HepG2 (cell line): ENCODE data around the gene TLDC2. TPM values are rescaled to one million over a fixed set of nuclear protein-coding genes. Genes with fewer than 3 reads are reported as not detected.

Experiments used
- MIXL1 ChIP-seq: IDR thresholded peaks from 2 replicates; pipeline ENCODE4 v1.6.1; 2016
- MTA1 ChIP-seq: sonication (generic); formaldehyde crosslinking; IDR thresholded peaks from 2 replicates; pipeline ENCODE4 v1.4.0; 2020; ENCODE audit warnings: missing genetic modification reagents, mild to moderate bottlenecking, borderline replicate concordance
- NR2F6 ChIP-seq, 2 experiments: IDR thresholded peaks; 2 replicates each; pipeline ENCODE4 v1.6.1; 2016; ENCODE audit warnings: antibody characterized with exemption in 1 of 2, mild to moderate bottlenecking in 1 of 2
- SNAPC5 ChIP-seq: sonication (generic); formaldehyde crosslinking; IDR thresholded peaks from 2 replicates; pipeline ENCODE4 v1.8.1; 2023; ENCODE audit warnings: mild to moderate bottlenecking, missing genetic modification reagents, borderline replicate concordance
- TEAD3 ChIP-seq: optimal IDR thresholded peaks from 2 replicates; pipeline ENCODE3; 2016; ENCODE audit warnings: borderline replicate concordance
- ZFP36L2 ChIP-seq: sonication (generic); formaldehyde crosslinking; IDR thresholded peaks from 2 replicates; pipeline ENCODE4 v1.4.0; 2020; ENCODE audit warnings: missing genetic modification reagents
- ZMAT3 ChIP-seq: sonication (generic); formaldehyde crosslinking; conservative IDR thresholded peaks from 2 replicates; pipeline ENCODE4 v1.7.0; 2021; ENCODE audit warnings: missing genetic modification reagents
- ZNF260 ChIP-seq: sonication (generic); formaldehyde crosslinking; IDR thresholded peaks from 2 replicates; pipeline ENCODE4 v1.4.0; 2020; ENCODE audit warnings: missing genetic modification reagents, low read depth, mild to moderate bottlenecking, borderline replicate concordance
- ZNF274 ChIP-seq: sonication (generic); formaldehyde crosslinking; IDR thresholded peaks from 2 replicates; pipeline ENCODE4 v1.5.1; 2020; ENCODE audit warnings: mild to moderate bottlenecking, missing genetic modification reagents
- ZNF318 ChIP-seq: sonication (generic); formaldehyde crosslinking; IDR thresholded peaks from 2 replicates; pipeline ENCODE4 v1.4.0; 2020; ENCODE audit warnings: mild to moderate bottlenecking, missing genetic modification reagents
- ZNF501 ChIP-seq: sonication (generic); formaldehyde crosslinking; IDR thresholded peaks from 2 replicates; pipeline ENCODE4 v1.5.1; 2020; ENCODE audit warnings: mild to moderate bottlenecking, moderate library complexity, missing genetic modification reagents
- ZNF510 ChIP-seq: sonication (generic); formaldehyde crosslinking; IDR thresholded peaks from 2 replicates; pipeline ENCODE4 v1.4.0; 2020; ENCODE audit warnings: low read depth, mild to moderate bottlenecking, missing genetic modification reagents
- ZNF546 ChIP-seq: sonication (generic); formaldehyde crosslinking; conservative IDR thresholded peaks from 2 replicates; pipeline ENCODE4 v1.8.1; 2023; ENCODE audit warnings: mild to moderate bottlenecking, missing genetic modification reagents
- ZNF83 ChIP-seq: sonication (generic); formaldehyde crosslinking; IDR thresholded peaks from 2 replicates; pipeline ENCODE4 v1.4.0; 2020; ENCODE audit warnings: missing genetic modification reagents, mild to moderate bottlenecking, borderline replicate concordance
- polyA plus RNA-seq, 8 experiments: library from polyadenylated mRNA; depleted of rRNA in 3 of 8; stranded (reverse) in 7 of 8; unstranded in 1 of 8; fragments of >200 nt; fragmentation: Illumina TruSeq in 4 of 8; extraction: Trizol in 4 of 8; gene quantifications; 2 replicates each; pipeline versions ENCODE4 v1.2.1 to v1.2.3, GENCODE V29; 2011 to 2016; ENCODE audit warnings: low read depth in 4 of 8, missing spikeins in 1 of 8, mixed read lengths in 1 of 8; ENCODE audit not compliant: insufficient read depth in 1 of 8
- total RNA-seq, 5 experiments: library from RNA; depleted of rRNA; stranded (reverse); fragments of >200 nt; fragmentation: Illumina TruSeq; extraction: Trizol; gene quantifications; 2 replicates each; pipeline ENCODE4 v1.2.3, GENCODE V29; 2016; ENCODE audit warnings: low read depth in 1 of 5
- TF ChIP-seq, protein P1 (sequence below): sonication (generic); formaldehyde crosslinking; IDR thresholded peaks from 2 replicates; pipeline ENCODE4 v1.4.0; 2020; ENCODE audit warnings: missing genetic modification reagents; ENCODE audit errors: not compliant biosample characterization
- TF ChIP-seq, protein P2 (sequence below): sonication (generic); formaldehyde crosslinking; IDR thresholded peaks from 2 replicates; pipeline ENCODE4 v1.4.0; 2020; ENCODE audit warnings: missing genetic modification reagents

TLDC2 gene
- total and polyA plus RNA-seq, 2 of the 13 experiments (the other 11 are each of a cell fraction or from before 2014, with no cell fraction given), result 1.5 to 1.6 TPM

DNA sequence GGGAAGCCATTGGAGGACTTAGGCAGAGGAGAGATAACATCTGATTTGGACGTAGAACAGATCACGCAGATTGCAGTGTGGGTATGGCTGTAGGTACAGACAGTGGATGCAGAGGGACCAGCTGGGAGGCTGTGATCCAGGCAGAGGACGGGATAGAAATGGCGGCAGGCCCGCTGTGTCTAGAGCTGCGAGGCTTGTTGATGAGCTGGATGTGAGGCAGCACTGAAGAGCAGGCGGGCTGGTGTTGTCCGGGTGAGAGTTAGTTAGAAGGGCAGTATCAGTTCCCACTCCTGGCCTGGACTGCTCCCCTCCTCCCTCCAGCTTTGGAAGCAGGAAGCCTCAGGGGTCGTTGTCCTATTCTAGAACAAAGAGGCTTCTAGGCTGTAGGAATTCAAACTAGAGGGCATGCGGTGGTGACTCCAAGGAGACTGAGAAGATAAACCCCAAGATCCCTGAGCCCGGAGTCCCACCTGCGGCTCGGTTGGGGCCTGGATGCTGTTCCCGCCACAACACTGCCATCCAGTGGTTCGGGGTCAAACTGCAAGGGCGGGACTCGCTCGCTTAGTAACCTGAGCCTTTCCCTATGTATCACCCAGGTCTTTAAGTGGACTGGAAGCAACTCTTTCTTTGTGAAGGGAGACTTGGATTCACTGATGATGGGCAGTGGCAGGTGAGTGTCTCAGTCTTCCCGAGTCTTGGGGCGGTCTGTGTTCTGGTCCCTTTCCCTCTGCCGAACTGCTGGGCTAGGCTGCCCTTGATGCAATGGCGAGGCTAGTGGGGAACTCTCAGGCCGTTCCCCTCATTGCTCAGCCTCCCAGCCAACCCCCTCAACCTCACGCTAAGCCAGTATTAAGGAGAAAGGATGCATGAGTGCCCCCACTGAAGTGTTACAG, 11.2 kb downstream of the TLDC2 start (continued):
- no peak; the same call in 1 of the 2 replicates for TF ChIP-seq ZNF318 (CRISPR knock-in tag)
- peak; percentile 28; the same call in 1 of the 2 replicates for TF ChIP-seq ZNF83 (CRISPR knock-in tag)
- TF ChIP-seq ZNF260, result 0 out of 2 replicates have a peak, but pooled peaks have one; percentile 57
- TF ChIP-seq MIXL1 (CRISPR knock-in tag), result peak; percentile 63; the same call in 1 of the 2 replicates
- TF ChIP-seq, protein P1, sequence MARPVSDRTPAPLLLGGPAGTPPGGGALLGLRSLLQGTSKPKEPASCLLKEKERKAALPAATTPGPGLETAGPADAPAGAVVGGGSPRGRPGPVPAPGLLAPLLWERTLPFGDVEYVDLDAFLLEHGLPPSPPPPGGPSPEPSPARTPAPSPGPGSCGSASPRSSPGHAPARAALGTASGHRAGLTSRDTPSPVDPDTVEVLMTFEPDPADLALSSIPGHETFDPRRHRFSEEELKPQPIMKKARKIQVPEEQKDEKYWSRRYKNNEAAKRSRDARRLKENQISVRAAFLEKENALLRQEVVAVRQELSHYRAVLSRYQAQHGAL, result no peak
- TF ChIP-seq ZFP36L2 (CRISPR knock-in tag), result no peak
- peak; percentile 71 for TF ChIP-seq TEAD3 (CRISPR knock-in tag)
- TF ChIP-seq ZNF274 (CRISPR knock-in tag), result peak; percentile 64; the same call in 1 of the 2 replicates
- TF ChIP-seq NR2F6 (IDR thresholded peaks at IDR 0.05), result no peak
- TF ChIP-seq NR2F6 (CRISPR knock-in tag; IDR thresholded peaks at IDR 0.05), result peak; percentile 44; the same call in 1 of the 2 replicates
- TF ChIP-seq ZNF510, result no peak
- no peak for TF ChIP-seq MTA1 (CRISPR knock-in tag)
- no peak for TF ChIP-seq ZNF546 (CRISPR knock-in tag)
- peak; percentile 28; the same call in 1 of the 2 replicates for TF ChIP-seq ZMAT3 (CRISPR knock-in tag)
- TF ChIP-seq, protein P2, sequence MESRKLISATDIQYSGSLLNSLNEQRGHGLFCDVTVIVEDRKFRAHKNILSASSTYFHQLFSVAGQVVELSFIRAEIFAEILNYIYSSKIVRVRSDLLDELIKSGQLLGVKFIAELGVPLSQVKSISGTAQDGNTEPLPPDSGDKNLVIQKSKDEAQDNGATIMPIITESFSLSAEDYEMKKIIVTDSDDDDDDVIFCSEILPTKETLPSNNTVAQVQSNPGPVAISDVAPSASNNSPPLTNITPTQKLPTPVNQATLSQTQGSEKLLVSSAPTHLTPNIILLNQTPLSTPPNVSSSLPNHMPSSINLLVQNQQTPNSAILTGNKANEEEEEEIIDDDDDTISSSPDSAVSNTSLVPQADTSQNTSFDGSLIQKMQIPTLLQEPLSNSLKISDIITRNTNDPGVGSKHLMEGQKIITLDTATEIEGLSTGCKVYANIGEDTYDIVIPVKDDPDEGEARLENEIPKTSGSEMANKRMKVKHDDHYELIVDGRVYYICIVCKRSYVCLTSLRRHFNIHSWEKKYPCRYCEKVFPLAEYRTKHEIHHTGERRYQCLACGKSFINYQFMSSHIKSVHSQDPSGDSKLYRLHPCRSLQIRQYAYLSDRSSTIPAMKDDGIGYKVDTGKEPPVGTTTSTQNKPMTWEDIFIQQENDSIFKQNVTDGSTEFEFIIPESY (CRISPR knock-in tag), result peak; percentile 57
- TF ChIP-seq SNAPC5 (CRISPR knock-in tag), result no peak
- peak; percentile 88 for TF ChIP-seq ZNF501 (CRISPR knock-in tag)
